Endothelial cell of umbilical vein (primary cell): ENCODE results near the gene OGDH. TPM values are rescaled to one million over a fixed set of nuclear protein-coding genes. Genes with fewer than 3 reads are reported as not detected.

Source experiments
- BruUV-seq: library from RNA; stranded (reverse); fragments of 400-500 nt; replicated peaks from 2 replicates; lab custom pipeline; 2021; lab: Mats Ljungman, UMichigan
- CTCF ChIA-PET: fragments of 300-600, 350-600 bp; sonication (Branson Sonifier 250); formaldehyde crosslinking; loops from one replicate; lab custom pipeline; 2021; ENCODE audit warnings: antibody characterized with exemption, inconsistent platforms; lab: Charles Lee
- POLR2A ChIA-PET: fragments of 300-600, 350-600 bp; sonication (Branson Sonifier 250); formaldehyde crosslinking; loops from one replicate; lab custom pipeline; 2021; ENCODE audit warnings: antibody characterized with exemption, inconsistent platforms; lab: Charles Lee
- DNase-seq: peaks from one replicate; pipeline ENCODE4 v3.0.0-alpha.2; 2011; ENCODE audit warnings: low read depth, low spot score
- FAIRE-seq: peaks from 2 replicates; lab custom pipeline; 2011; peaks lifted over from hg19 to GRCh38; lab: Jason Lieb, UNC
- H2AFZ ChIP-seq: 2 replicates; pipeline ENCODE4 v1.6.0; 2012; ENCODE audit warnings: low read depth, low read length, control low read depth, inconsistent platforms
- H3K27ac ChIP-seq: 2 replicates; pipeline ENCODE4 v1.5.1; 2011; ENCODE audit warnings: low read depth, mild to moderate bottlenecking, control low read depth, low read length, moderate library complexity; ENCODE audit not compliant: insufficient read depth
- H3K27me3 ChIP-seq, 2 experiments: 2 replicates each; pipeline versions ENCODE4 v1.6.0 to v1.6.1; 2011; ENCODE audit warnings: low read length in 2 of 2, mixed read lengths in 1 of 2; ENCODE audit not compliant: control insufficient read depth in 2 of 2, insufficient read depth in 2 of 2
- H3K36me3 ChIP-seq, 2 experiments: 2 replicates in 1 of 2; 3 replicates in 1 of 2; pipeline ENCODE4 v1.5.1; 2011; ENCODE audit warnings: low read length in 2 of 2, mild to moderate bottlenecking in 1 of 2, moderate library complexity in 1 of 2; ENCODE audit not compliant: control insufficient read depth in 2 of 2, insufficient read depth in 2 of 2; ENCODE audit errors: extremely low read depth in 1 of 2
- H3K4me1 ChIP-seq: 3 replicates; pipeline ENCODE4 v1.5.1; 2011; ENCODE audit warnings: mild to moderate bottlenecking, low read length; ENCODE audit not compliant: control insufficient read depth, insufficient read depth; ENCODE audit errors: extremely low read depth
- H3K4me2 ChIP-seq: 2 replicates; pipeline ENCODE4 v1.6.1; 2011; ENCODE audit warnings: low read length, control low read depth, mixed read lengths; ENCODE audit not compliant: insufficient read depth
- H3K4me3 ChIP-seq, 3 experiments: fragments of 200-600 bp in 1 of 3; sonication (generic), shearing (Covaris generic) in 1 of 3; replicated peaks in 1 of 3; 2 replicates each; pipeline ENCODE4 v1.5.1; 2011 to 2016; ENCODE audit warnings: control low read depth in 3 of 3, low read length in 3 of 3, mild to moderate bottlenecking in 2 of 3, inconsistent platforms in 1 of 3, low read depth in 1 of 3, moderate library complexity in 1 of 3; ENCODE audit not compliant: insufficient read depth in 1 of 3
- H3K79me2 ChIP-seq: 2 replicates; pipeline ENCODE4 v1.6.0; 2012; ENCODE audit warnings: low read length, inconsistent platforms; ENCODE audit not compliant: control insufficient read depth, insufficient read depth
- H3K9ac ChIP-seq: replicated peaks from 2 replicates; pipeline ENCODE3; 2011; ENCODE audit warnings: low read length, control low read depth; ENCODE audit not compliant: insufficient read depth; ENCODE audit errors: extremely low read depth
- H3K9me1 ChIP-seq: replicated peaks from 3 replicates; pipeline ENCODE4 v1.6.0; 2011; ENCODE audit warnings: mild to moderate bottlenecking, low read length; ENCODE audit not compliant: control insufficient read depth, insufficient read depth; ENCODE audit errors: extremely low read depth
- H3K9me3 ChIP-seq: replicated peaks from 2 replicates; pipeline ENCODE4 v1.5.1; 2012; ENCODE audit warnings: low read length, inconsistent platforms; ENCODE audit not compliant: control insufficient read depth, insufficient read depth
- H4K20me1 ChIP-seq: replicated peaks from 2 replicates; pipeline ENCODE3; 2011; ENCODE audit warnings: mild to moderate bottlenecking, low read length; ENCODE audit not compliant: control insufficient read depth, insufficient read depth; ENCODE audit errors: extremely low read depth
- EZH2 ChIP-seq: IDR thresholded peaks from 2 replicates; pipeline ENCODE4 v1.6.1; 2012; ENCODE audit warnings: borderline replicate concordance, low read depth, mild to moderate bottlenecking, moderate library complexity, low read length, inconsistent platforms; ENCODE audit not compliant: severe bottlenecking
- FOS ChIP-seq: IDR thresholded peaks from 2 replicates; pipeline ENCODE4 v1.6.1; 2011; ENCODE audit warnings: mild to moderate bottlenecking, low read length, moderate library complexity, borderline replicate concordance; ENCODE audit not compliant: insufficient read depth
- GATA2 ChIP-seq: IDR thresholded peaks from 2 replicates; pipeline ENCODE4 v1.7.0; 2011; ENCODE audit warnings: low read depth, mild to moderate bottlenecking, moderate library complexity, mixed read lengths, low read length; ENCODE audit not compliant: insufficient read length, insufficient read depth
- JUN ChIP-seq: IDR thresholded peaks from 2 replicates; pipeline ENCODE4 v1.6.1; 2011; ENCODE audit warnings: borderline replicate concordance, low read depth; ENCODE audit not compliant: insufficient read length, insufficient read depth
- MYC ChIP-seq: IDR thresholded peaks from one replicate; pipeline ENCODE4 v1.6.1; 2011; ENCODE audit warnings: mild to moderate bottlenecking, low read depth, low read length
- POLR2A ChIP-seq: IDR thresholded peaks from 2 replicates; pipeline ENCODE4 v1.6.1; 2012; ENCODE audit warnings: low read depth, mild to moderate bottlenecking, control low read depth, low read length
- POLR2AphosphoS5 ChIP-seq: IDR thresholded peaks from 2 replicates; pipeline ENCODE4 v1.6.1; 2012; ENCODE audit warnings: low read depth, mild to moderate bottlenecking, control low read depth, low read length, moderate library complexity; ENCODE audit not compliant: insufficient read depth
- dilution Hi-C: fragments of 300-500 bp; cut with MboI; formaldehyde crosslinking; loops from one replicate; pipeline ENCODE4 v1.15.0; 2019; ENCODE audit warnings: low sequenced_read_pairs; ENCODE audit not compliant: extremely low pct_ligation_motif_present
- intact Hi-C: fragments of 100-400 bp; cut with micrococcal nuclease; formaldehyde crosslinking; loops from one replicate; pipeline ENCODE4 v1.10.0; 2022
- polyA plus RNA-seq, 4 experiments: library from polyadenylated mRNA; depleted of rRNA in 3 of 4; stranded (reverse) in 3 of 4; unstranded in 1 of 4; fragments of >200 nt; gene quantifications; 2 replicates each; pipeline versions ENCODE4 v1.2.1 to v1.2.3, GENCODE V29; 2011 to 2012; ENCODE audit warnings: missing spikeins in 1 of 4
- total RNA-seq: library from RNA; stranded (reverse); gene quantifications from 2 replicates; pipeline ENCODE4 v1.2.3, GENCODE V29; 2021
- TF ChIP-seq, protein P1 (sequence below), 2 donors: IDR thresholded peaks; 1 replicate in 1 of 2; 2 replicates in 1 of 2; pipeline ENCODE4 v1.5.1; 2011; ENCODE audit warnings: low read length in 2 of 2, mild to moderate bottlenecking in 2 of 2, moderate library complexity in 2 of 2, control low read depth in 1 of 2, inconsistent platforms in 1 of 2, low read depth in 1 of 2; ENCODE audit not compliant: insufficient read depth in 1 of 2; ENCODE audit errors: extremely low read depth in 1 of 2
- TF ChIP-seq, protein P2 (sequence below): IDR thresholded peaks from 2 replicates; pipeline ENCODE4 v1.6.1; 2011; ENCODE audit not compliant: insufficient read depth, insufficient read length

OGDH gene
- total and polyA plus RNA-seq, 2 donors (not counting 3 experiments of a cell fraction or from before 2014, with no cell fraction given): 88.9 to 92.9 TPM

DNA sequence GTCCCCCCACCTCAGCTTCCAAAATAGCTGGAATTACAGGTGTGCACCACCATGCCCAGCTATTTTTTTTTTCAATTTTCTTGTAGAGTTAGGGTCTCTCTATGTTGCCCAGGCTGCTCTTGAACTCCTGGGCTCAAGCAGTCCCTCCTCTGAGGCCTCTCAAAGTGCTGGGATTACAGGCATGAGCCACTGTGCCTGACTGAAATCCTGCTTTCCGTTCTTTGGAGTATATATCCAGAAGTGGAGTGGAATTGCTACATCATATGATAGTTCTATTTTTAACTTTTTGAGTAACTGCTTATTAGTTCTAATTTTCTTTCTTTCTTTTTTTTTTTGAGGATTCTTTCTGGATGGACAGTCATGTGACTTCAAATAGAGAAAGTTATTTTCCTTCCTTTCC, 79.3 kb downstream of the OGDH start:
- DNase-seq: no peak
- POLR2A ChIA-PET: no interaction called here

More for the DNA sequence above, 79.3 kb downstream of the OGDH start:
- intact Hi-C loops: no loop called here
- CTCF ChIA-PET: no interaction called here
- Histone ChIP-seq H2AFZ (no peak overlapping the region), H3K4me2 (no peak overlapping the region), H3K9me3 (no peaks in the 10 kb centered on the region), H3K4me3 (no peak overlapping the region), H3K4me1 (no peaks in the 10 kb centered on the region), H3K27ac (no peak overlapping the region), H3K27me3 (no peaks in the 10 kb centered on the region), H3K9me1 (no peaks in the 10 kb centered on the region), H3K36me3 (peaks cover 0 to 4% of the 10 kb centered on the region in 2 experiments), H3K79me2 (no peaks in the 10 kb centered on the region), H3K9ac (no peak overlapping the region), H4K20me1 (no peaks in the 10 kb centered on the region)
- BruUV-seq: no TSS peak
- dilution Hi-C loops: no loop called here
- TF ChIP-seq, protein P1, sequence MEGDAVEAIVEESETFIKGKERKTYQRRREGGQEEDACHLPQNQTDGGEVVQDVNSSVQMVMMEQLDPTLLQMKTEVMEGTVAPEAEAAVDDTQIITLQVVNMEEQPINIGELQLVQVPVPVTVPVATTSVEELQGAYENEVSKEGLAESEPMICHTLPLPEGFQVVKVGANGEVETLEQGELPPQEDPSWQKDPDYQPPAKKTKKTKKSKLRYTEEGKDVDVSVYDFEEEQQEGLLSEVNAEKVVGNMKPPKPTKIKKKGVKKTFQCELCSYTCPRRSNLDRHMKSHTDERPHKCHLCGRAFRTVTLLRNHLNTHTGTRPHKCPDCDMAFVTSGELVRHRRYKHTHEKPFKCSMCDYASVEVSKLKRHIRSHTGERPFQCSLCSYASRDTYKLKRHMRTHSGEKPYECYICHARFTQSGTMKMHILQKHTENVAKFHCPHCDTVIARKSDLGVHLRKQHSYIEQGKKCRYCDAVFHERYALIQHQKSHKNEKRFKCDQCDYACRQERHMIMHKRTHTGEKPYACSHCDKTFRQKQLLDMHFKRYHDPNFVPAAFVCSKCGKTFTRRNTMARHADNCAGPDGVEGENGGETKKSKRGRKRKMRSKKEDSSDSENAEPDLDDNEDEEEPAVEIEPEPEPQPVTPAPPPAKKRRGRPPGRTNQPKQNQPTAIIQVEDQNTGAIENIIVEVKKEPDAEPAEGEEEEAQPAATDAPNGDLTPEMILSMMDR (IDR thresholded peaks at IDR 0.05; ENCODE audit: extremely low read depth in 1 of 2, insufficient read depth in 1 of 2, low read depth in 1 of 2, low read length in 2 of 2): no peak
- TF ChIP-seq MYC (no peak), JUN (no peak), FOS (no peak), GATA2 (no peak), EZH2 (no peak), POLR2AphosphoS5 (no peak), POLR2A (no peak)
- TF ChIP-seq, protein P2, sequence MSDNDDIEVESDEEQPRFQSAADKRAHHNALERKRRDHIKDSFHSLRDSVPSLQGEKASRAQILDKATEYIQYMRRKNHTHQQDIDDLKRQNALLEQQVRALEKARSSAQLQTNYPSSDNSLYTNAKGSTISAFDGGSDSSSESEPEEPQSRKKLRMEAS: no peak
- no peak for FAIRE-seq
